ENCODE data around the gene LCORL. TPM values are rescaled to one million over a fixed set of nuclear protein-coding genes. Genes with fewer than 3 reads are reported as not detected.

Gene LCORL
- total RNA-seq, 2 donors from 2014 or later: 7.8 to 9.9 TPM

DNA sequence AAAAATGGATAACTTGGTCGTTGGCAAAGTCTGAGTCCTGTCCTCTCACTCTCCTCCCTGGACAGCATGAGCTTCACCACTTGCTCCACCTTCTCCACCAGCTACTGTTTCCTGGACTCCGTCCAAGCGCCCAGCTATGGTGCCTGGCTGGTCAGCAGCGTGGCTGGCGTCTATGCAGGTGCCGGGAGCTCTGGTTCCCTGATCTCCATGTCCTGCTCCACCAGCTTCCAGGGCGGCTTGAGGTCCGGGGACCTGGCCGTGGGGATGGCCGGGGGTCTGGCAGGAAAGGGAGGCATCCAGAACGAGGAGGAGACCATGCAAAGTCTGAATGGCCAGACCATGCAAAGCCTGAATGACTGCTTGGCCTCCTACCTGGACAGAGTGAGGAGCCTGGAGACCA lies 109.9 kb downstream of the LCORL start:
- TF ChIP-seq POLR2A (IDR thresholded peaks at IDR 0.05): no peak
- TF ChIP-seq, protein P1, sequence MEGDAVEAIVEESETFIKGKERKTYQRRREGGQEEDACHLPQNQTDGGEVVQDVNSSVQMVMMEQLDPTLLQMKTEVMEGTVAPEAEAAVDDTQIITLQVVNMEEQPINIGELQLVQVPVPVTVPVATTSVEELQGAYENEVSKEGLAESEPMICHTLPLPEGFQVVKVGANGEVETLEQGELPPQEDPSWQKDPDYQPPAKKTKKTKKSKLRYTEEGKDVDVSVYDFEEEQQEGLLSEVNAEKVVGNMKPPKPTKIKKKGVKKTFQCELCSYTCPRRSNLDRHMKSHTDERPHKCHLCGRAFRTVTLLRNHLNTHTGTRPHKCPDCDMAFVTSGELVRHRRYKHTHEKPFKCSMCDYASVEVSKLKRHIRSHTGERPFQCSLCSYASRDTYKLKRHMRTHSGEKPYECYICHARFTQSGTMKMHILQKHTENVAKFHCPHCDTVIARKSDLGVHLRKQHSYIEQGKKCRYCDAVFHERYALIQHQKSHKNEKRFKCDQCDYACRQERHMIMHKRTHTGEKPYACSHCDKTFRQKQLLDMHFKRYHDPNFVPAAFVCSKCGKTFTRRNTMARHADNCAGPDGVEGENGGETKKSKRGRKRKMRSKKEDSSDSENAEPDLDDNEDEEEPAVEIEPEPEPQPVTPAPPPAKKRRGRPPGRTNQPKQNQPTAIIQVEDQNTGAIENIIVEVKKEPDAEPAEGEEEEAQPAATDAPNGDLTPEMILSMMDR (IDR thresholded peaks at IDR 0.05): no peak
- Histone ChIP-seq H3K27me3 (no peaks in the 10 kb centered on the region), H3K27ac (no peak overlapping the region), H3K36me3 (replicated peaks in 1 of 2; ENCODE audit: insufficient read depth in 1 of 2, low read depth in 2 of 2) (no peaks in the 10 kb centered on the region), H3K4me1 (no peaks in the 10 kb centered on the region), H3K4me3 (no peak overlapping the region), H3K9me3 (no peaks in the 10 kb centered on the region)
- intact Hi-C loops (cut with DNase I): no loop called here
- ATAC-seq (no peak), DNase-seq (peak in 1 of 4 donors; percentile 13)
- WGBS, 2 donors: 97 to 98% methylated on average over 10 of the region's 11 CpGs

DNA sequence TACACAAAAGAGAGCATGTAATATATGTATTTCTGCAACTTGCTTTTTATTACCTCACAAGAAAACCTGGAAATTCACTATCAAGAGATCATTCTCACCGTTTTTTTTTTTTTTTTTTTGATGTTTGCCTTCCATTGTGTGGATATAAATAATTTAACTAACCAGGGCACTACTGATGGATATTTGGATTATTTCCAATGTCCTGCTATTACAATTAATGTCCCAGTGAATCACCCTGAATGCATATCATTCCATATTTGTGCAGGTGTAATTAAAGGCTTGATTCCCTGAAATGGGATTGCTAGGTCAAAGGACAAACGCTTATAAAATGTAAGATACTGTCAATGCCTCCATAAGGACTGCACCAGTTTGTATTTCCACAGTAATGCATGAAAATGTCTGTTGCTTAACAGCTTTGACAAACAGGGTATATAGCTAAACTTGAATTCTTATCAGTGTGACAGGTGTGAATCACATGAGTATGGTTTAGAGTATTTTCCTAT lies 123.0 kb downstream of the LCORL start:
- intact Hi-C loops (cut with DNase I): no loop called here

DNA sequence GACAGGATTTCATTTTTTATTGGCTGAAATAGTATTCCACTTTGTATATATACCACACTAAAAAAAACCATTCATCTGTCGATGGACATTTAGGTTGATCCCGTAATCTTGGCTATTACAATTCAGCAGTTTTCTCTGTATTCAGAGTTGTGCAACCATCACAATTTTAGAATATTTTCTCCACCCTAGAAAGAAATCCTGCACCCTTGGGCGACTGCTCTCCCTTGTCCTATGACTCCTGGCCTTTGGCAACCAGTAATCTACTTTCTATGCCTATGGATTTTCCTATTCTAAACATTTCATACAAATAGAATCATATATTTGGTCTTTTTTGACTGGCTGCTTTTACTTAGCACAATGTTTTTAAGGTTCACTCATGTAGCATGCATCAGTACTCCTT lies 126.1 kb downstream of the LCORL start:
- H3K4me3 ChIP-seq: no peak overlapping the region
- ATAC-seq (no peak), DNase-seq (no peak)
- TF ChIP-seq, protein P1 (IDR thresholded peaks at IDR 0.05): no peak
- no peak for TF ChIP-seq POLR2A (IDR thresholded peaks at IDR 0.05)
- H3K4me1 ChIP-seq: no peaks in the 10 kb centered on the region
- H3K27ac ChIP-seq: no peak overlapping the region
- no peaks in the 10 kb centered on the region for H3K27me3 ChIP-seq
- H3K9me3 ChIP-seq: no peaks in the 10 kb centered on the region
- no peaks in the 10 kb centered on the region for H3K36me3 ChIP-seq (replicated peaks in 1 of 2; ENCODE audit: insufficient read depth in 1 of 2, low read depth in 2 of 2)
- intact Hi-C loops (cut with DNase I): no loop called here
- WGBS, 2 donors: 96 to 97% methylated on average over 3 of the region's 3 CpGs

More for the DNA sequence above, 123.0 kb downstream of the LCORL start:
- DNase-seq (no peak), ATAC-seq (no peak)
- TF ChIP-seq, protein P1 (IDR thresholded peaks at IDR 0.05): no peak
- no peak for TF ChIP-seq POLR2A (IDR thresholded peaks at IDR 0.05)
- Histone ChIP-seq H3K4me3 (no peak overlapping the region), H3K36me3 (replicated peaks in 1 of 2; ENCODE audit: insufficient read depth in 1 of 2, low read depth in 2 of 2) (no peaks in the 10 kb centered on the region), H3K4me1 (no peaks in the 10 kb centered on the region), H3K9me3 (no peaks in the 10 kb centered on the region), H3K27ac (no peak overlapping the region), H3K27me3 (no peaks in the 10 kb centered on the region)
- 20 to 22% methylated on average over 2 of the region's 2 CpGs for WGBS, 2 donors

DNA sequence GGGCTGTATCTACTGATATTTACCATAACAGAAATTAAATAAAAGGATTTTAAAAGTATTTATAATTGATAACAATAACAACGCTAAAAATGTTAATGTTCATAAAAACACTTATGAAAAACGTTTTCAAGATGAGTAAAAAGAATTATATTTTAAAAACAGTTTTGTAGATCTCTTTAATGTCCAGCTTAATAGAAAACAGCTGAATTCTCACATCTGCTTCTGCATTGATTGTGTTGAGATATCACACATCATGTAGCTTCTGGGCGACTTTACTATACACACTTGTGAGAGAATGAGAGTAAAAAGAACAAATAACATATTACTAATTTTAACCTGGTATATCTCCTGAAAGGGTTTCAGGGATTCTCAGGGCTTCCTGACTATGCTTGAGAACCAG lies 127.1 kb downstream of the LCORL start:
- Histone ChIP-seq H3K9me3 (no peaks in the 10 kb centered on the region), H3K4me1 (no peaks in the 10 kb centered on the region), H3K36me3 (replicated peaks in 1 of 2; ENCODE audit: insufficient read depth in 1 of 2, low read depth in 2 of 2) (no peaks in the 10 kb centered on the region), H3K27me3 (no peaks in the 10 kb centered on the region), H3K27ac (no peak overlapping the region), H3K4me3 (no peak overlapping the region)
- no peak for ATAC-seq
- DNase-seq: no peak
- TF ChIP-seq, protein P1 (IDR thresholded peaks at IDR 0.05): no peak
- no peak for TF ChIP-seq POLR2A (IDR thresholded peaks at IDR 0.05)
- 70 to 80% methylated on average over 3 of the region's 3 CpGs for WGBS, 2 donors
- intact Hi-C loops (cut with DNase I): no loop called here

DNA sequence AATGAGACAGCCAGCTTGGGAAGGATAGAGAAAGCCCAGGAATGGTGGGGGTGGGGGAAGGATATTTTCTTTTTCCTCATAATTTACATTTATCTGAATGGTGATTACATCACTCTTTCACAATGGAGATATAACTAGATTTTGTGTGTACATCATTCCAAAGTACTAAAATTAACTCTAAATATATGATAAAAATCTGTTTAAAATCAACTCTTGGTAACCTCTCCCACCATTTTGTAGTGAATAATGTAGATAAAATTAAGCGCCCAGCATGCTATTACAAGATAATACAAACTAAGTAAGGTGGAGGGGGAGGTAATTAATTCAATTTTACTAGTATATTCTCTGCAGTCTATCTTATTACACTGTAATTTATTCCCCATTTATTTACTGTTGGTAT lies 131.9 kb downstream of the LCORL start:
- WGBS, 2 donors: 93 to 96% methylated on average over 1 of the region's 1 CpG
- no peak for ATAC-seq
- H3K4me3 ChIP-seq: no peak overlapping the region
- TF ChIP-seq, protein P1 (IDR thresholded peaks at IDR 0.05): no peak
- TF ChIP-seq POLR2A (IDR thresholded peaks at IDR 0.05): no peak
- H3K27me3 ChIP-seq: no peaks in the 10 kb centered on the region
- H3K27ac ChIP-seq: no peak overlapping the region
- no peaks in the 10 kb centered on the region for H3K9me3 ChIP-seq
- no peaks in the 10 kb centered on the region for H3K36me3 ChIP-seq (replicated peaks in 1 of 2; ENCODE audit: insufficient read depth in 1 of 2, low read depth in 2 of 2)
- intact Hi-C loops (cut with DNase I): no loop called here
- H3K4me1 ChIP-seq: no peaks in the 10 kb centered on the region
- DNase-seq: no peak

All from body of pancreas (tissue), 4 donors.